Activated naive CD4-positive, alpha-beta T cell treated with anti-CD3 and anti-CD28 coated beads, Interleukin-2, amount 50 U/mL, for 24 hours (primary cell): Measurements from ENCODE around the gene SIRPG.
"Not testable (repeated sequence)": the region's sequence is repeated elsewhere in the genome, so short reads cannot be mapped to it uniquely, and the experiment has no call there.

Experiments used
- H3K27ac Mint-ChIP-seq: one replicate; pipeline ENCODE4 v1.8.0; 2021; ENCODE audit warnings: mild to moderate bottlenecking, mixed read lengths
- H3K27me3 Mint-ChIP-seq: one replicate; pipeline ENCODE4 v1.8.0; 2021; ENCODE audit warnings: mixed read lengths
- H3K36me3 Mint-ChIP-seq: one replicate; pipeline ENCODE4 v1.8.0; 2021; ENCODE audit warnings: mixed read lengths
- H3K4me1 Mint-ChIP-seq: one replicate; pipeline ENCODE4 v1.8.0; 2021; ENCODE audit warnings: mixed read lengths
- H3K4me3 Mint-ChIP-seq: one replicate; pipeline ENCODE4 v1.8.0; 2021; ENCODE audit warnings: mild to moderate bottlenecking, mixed read lengths
- H3K9me3 Mint-ChIP-seq: one replicate; pipeline ENCODE4 v1.8.0; 2021; ENCODE audit warnings: mixed read lengths

Gene SIRPG

GRCh38 chr20:1610404-1610803, 47.2 kb downstream of the SIRPG start:
- not testable (repeated sequence) for H3K27ac Mint-ChIP-seq, H3K27me3 Mint-ChIP-seq, H3K4me3 Mint-ChIP-seq, H3K36me3 Mint-ChIP-seq, H3K9me3 Mint-ChIP-seq, H3K4me1 Mint-ChIP-seq

DNA sequence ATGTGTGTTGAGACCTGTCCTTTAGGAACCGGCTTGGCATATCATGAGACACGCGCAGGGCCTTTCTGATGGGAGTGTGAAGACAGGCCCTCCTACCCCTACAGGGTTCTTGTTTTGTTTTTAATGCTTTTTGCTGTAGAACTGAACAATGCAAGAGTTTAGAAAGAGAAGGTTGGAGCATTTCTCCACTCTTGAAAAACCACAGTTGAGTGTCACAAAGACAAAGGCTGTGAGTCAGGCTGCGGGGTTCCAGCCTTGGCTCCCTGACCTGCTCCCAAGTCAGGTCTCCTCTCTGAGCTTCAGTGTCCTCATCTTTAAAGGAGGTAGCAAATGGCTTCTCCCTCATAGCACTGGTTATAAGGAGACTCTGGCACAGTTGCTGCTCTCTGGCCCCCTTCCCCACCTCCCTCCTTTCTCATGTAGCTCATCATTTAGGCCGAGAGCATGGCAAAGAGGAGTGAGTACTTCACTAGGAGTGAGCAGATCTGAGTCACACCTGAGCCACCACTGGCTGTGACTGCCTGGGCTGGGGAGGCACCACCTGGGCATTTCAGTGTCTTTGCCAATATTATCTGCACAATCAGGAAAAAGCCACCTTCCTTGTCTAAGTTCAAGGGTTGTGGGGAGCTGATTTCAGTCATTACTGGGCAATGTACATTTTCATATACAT, 48.8 kb downstream of the SIRPG start:
- H3K9me3 Mint-ChIP-seq, H3K27ac Mint-ChIP-seq, H3K36me3 Mint-ChIP-seq, H3K4me3 Mint-ChIP-seq, H3K4me1 Mint-ChIP-seq, H3K27me3 Mint-ChIP-seq: not testable (repeated sequence)

DNA sequence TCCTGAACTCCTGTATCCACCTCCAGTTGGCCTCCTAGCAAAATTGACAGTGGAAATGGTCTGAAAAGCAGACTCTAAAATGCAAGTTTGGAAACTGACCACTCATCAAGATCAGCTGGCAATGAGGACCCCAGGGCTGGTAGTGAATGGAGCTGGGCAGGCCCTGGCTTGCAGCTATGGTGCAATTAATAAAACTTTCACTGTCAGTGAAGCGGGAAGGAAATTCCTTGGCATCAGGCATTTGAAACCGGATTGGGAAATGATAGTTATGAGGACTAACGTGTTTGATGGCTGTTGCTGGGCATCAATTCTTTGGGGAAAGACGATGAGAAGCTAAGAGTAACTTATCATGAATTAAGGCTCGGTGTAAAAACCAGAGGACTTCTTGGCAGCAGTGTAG, 56.8 kb downstream of the SIRPG start:
- Mint-ChIP-seq H3K36me3 (no peaks in the 10 kb centered on the region), H3K9me3 (no peaks in the 10 kb centered on the region), H3K27me3 (no peaks in the 10 kb centered on the region), H3K4me3 (no peak overlapping the region), H3K27ac (no peak overlapping the region), H3K4me1 (no peaks in the 10 kb centered on the region)

- Mint-ChIP-seq H3K4me3 (no peak overlapping the region), H3K27ac (no peak overlapping the region), H3K9me3 (no peaks in the 10 kb centered on the region), H3K27me3 (no peaks in the 10 kb centered on the region), H3K4me1 (no peaks in the 10 kb centered on the region), H3K36me3 (no peaks in the 10 kb centered on the region)
Measured at GRCh38 chr20:1595333-1595732, 62.2 kb downstream of the SIRPG start.

GRCh38 chr20:1588533-1589460, 68.8 kb downstream of the SIRPG start:
- H3K4me1 Mint-ChIP-seq: no peaks in the 10 kb centered on the region
- H3K4me3 Mint-ChIP-seq: no peak overlapping the region
- H3K27ac Mint-ChIP-seq: no peak overlapping the region
- H3K9me3 Mint-ChIP-seq: no peaks in the 10 kb centered on the region
- no peaks in the 10 kb centered on the region for H3K27me3 Mint-ChIP-seq
- H3K36me3 Mint-ChIP-seq: no peaks in the 10 kb centered on the region

- H3K4me3 Mint-ChIP-seq: no peak overlapping the region
- H3K4me1 Mint-ChIP-seq: no peaks in the 10 kb centered on the region
- no peaks in the 10 kb centered on the region for H3K9me3 Mint-ChIP-seq
- no peak overlapping the region for H3K27ac Mint-ChIP-seq
- H3K27me3 Mint-ChIP-seq: no peaks in the 10 kb centered on the region
- no peaks in the 10 kb centered on the region for H3K36me3 Mint-ChIP-seq
Measured at GRCh38 chr20:1587781-1588532, 69.6 kb downstream of the SIRPG start.

DNA sequence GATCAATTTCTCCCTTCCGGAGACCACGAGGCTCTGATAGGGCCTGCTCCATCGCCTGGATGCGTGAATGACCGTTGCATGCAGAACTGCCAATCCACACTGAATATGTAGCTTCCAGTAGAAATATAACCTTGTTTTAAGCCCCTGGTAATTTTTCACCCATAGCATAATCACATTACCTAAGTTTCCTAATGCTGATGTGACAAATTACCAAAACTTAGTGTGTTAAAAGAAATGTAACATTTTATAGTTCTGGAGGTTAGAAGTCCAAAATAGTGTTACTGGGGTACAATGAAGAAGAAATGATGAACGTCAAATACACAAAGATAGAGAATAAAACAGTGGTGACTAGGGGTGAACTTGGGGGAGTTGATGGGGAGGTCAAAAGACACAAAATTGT, 78.1 kb downstream of the SIRPG start:
- no peaks in the 10 kb centered on the region for H3K9me3 Mint-ChIP-seq
- H3K4me3 Mint-ChIP-seq: no peak overlapping the region

More for the DNA sequence above, 78.1 kb downstream of the SIRPG start:
- no peak overlapping the region for H3K27ac Mint-ChIP-seq
- no peaks in the 10 kb centered on the region for H3K27me3 Mint-ChIP-seq
- H3K4me1 Mint-ChIP-seq: no peaks in the 10 kb centered on the region
- peaks cover 1% of the 10 kb centered on the region for H3K36me3 Mint-ChIP-seq
